ENCODE measurements around the gene NCR3LG1.

NCR3LG1 gene

DNA sequence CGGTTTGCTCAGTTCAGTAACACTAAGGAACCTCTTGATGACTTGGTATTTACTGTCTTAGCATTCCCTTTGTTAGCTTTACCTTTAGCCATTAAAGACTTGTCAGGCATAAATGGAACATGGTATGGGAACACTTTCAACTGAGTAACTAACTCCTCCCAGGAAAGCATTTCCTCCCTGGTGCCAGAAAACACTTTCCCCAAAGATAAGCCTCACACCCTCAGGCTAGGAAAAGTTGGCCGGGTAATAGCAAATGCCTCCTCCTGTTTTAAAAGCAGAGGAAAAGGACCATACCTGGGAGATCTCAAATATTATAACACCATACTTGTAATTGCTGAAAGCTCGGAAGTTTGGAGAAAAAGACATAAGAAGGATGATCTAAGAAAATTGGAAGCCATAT, 24.9 kb downstream of the NCR3LG1 start:
- TF ChIP-seq, protein P1, sequence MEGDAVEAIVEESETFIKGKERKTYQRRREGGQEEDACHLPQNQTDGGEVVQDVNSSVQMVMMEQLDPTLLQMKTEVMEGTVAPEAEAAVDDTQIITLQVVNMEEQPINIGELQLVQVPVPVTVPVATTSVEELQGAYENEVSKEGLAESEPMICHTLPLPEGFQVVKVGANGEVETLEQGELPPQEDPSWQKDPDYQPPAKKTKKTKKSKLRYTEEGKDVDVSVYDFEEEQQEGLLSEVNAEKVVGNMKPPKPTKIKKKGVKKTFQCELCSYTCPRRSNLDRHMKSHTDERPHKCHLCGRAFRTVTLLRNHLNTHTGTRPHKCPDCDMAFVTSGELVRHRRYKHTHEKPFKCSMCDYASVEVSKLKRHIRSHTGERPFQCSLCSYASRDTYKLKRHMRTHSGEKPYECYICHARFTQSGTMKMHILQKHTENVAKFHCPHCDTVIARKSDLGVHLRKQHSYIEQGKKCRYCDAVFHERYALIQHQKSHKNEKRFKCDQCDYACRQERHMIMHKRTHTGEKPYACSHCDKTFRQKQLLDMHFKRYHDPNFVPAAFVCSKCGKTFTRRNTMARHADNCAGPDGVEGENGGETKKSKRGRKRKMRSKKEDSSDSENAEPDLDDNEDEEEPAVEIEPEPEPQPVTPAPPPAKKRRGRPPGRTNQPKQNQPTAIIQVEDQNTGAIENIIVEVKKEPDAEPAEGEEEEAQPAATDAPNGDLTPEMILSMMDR (IDR thresholded peaks at IDR 0.05; ENCODE audit: borderline replicate concordance, extremely low read depth, low read length, poor library complexity, severe bottlenecking): no peak
- TF ChIP-seq EZH2 (IDR thresholded peaks at IDR 0.05; ENCODE audit: borderline replicate concordance, low read depth, low read length, severe bottlenecking): no peak
- no peaks in the 10 kb centered on the region for H3K79me2 ChIP-seq (ENCODE audit: insufficient read depth, low read length)
- H4K20me1 ChIP-seq (ENCODE audit: insufficient read depth, low read length): no peaks in the 10 kb centered on the region
- H3K4me1 ChIP-seq (ENCODE audit: insufficient read depth, low read length): no peaks in the 10 kb centered on the region
- peaks cover 46% of the 10 kb centered on the region for H3K9me3 ChIP-seq (ENCODE audit: insufficient read depth, low read length, severe bottlenecking)
- peaks cover 83% of the 10 kb centered on the region for H3K36me3 ChIP-seq (ENCODE audit: insufficient read depth, low read length)
- no peak overlapping the region for H3K27ac ChIP-seq (ENCODE audit: low read length)
- no peak overlapping the region for H3K9ac ChIP-seq (ENCODE audit: low read depth, low read length)
- H3K4me3 ChIP-seq (ENCODE audit: low read depth in 1 of 2, low read length in 2 of 2): no peak overlapping the region
- H2AFZ ChIP-seq (ENCODE audit: low read depth, low read length): no peak overlapping the region
- ATAC-seq (ENCODE audit: insufficient read depth, low read depth): no peak
- no peak for DNase-seq
- H3K4me2 ChIP-seq (ENCODE audit: insufficient read depth, low read length): no peak overlapping the region
- no peaks in the 10 kb centered on the region for H3K27me3 ChIP-seq (ENCODE audit: insufficient read depth, low read length, poor library complexity)

- H3K4me2 ChIP-seq (ENCODE audit: insufficient read depth, low read length): no peak overlapping the region
- H3K4me3 ChIP-seq (ENCODE audit: low read depth in 1 of 2, low read length in 2 of 2): no peak overlapping the region
- no peak overlapping the region for H2AFZ ChIP-seq (ENCODE audit: low read depth, low read length)
- H3K36me3 ChIP-seq (ENCODE audit: insufficient read depth, low read length): peaks cover 80% of the 10 kb centered on the region
- H4K20me1 ChIP-seq (ENCODE audit: insufficient read depth, low read length): peaks cover 6% of the 10 kb centered on the region
- H3K79me2 ChIP-seq (ENCODE audit: insufficient read depth, low read length): peaks cover 5% of the 10 kb centered on the region
- DNase-seq: no peak
- H3K4me1 ChIP-seq (ENCODE audit: insufficient read depth, low read length): peaks cover 3% of the 10 kb centered on the region
- peaks cover 25% of the 10 kb centered on the region for H3K9me3 ChIP-seq (ENCODE audit: insufficient read depth, low read length, severe bottlenecking)
- H3K27ac ChIP-seq (ENCODE audit: low read length): no peak overlapping the region
- H3K9ac ChIP-seq (ENCODE audit: low read depth, low read length): no peak overlapping the region
- TF ChIP-seq, protein P1 (IDR thresholded peaks at IDR 0.05; ENCODE audit: borderline replicate concordance, extremely low read depth, low read length, poor library complexity, severe bottlenecking): no peak
- no peak for TF ChIP-seq EZH2 (IDR thresholded peaks at IDR 0.05; ENCODE audit: borderline replicate concordance, low read depth, low read length, severe bottlenecking)
- no peaks in the 10 kb centered on the region for H3K27me3 ChIP-seq (ENCODE audit: insufficient read depth, low read length, poor library complexity)
- no peak for ATAC-seq (ENCODE audit: insufficient read depth, low read depth)
These were observed 27.1 kb downstream of the NCR3LG1 start for GRCh38 chr11:17378655-17379054.

- Histone ChIP-seq H3K27ac (ENCODE audit: low read length) (no peak overlapping the region), H3K9ac (ENCODE audit: low read depth, low read length) (no peak overlapping the region), H3K4me3 (ENCODE audit: low read depth in 1 of 2, low read length in 2 of 2) (no peak overlapping the region), H4K20me1 (ENCODE audit: insufficient read depth, low read length) (peaks cover 14% of the 10 kb centered on the region), H3K27me3 (ENCODE audit: insufficient read depth, low read length, poor library complexity) (no peaks in the 10 kb centered on the region), H3K4me2 (ENCODE audit: insufficient read depth, low read length) (no peak overlapping the region), H3K36me3 (ENCODE audit: insufficient read depth, low read length) (peaks cover 80% of the 10 kb centered on the region), H3K4me1 (ENCODE audit: insufficient read depth, low read length) (peaks cover 13% of the 10 kb centered on the region), H3K79me2 (ENCODE audit: insufficient read depth, low read length) (peaks cover 13% of the 10 kb centered on the region), H3K9me3 (ENCODE audit: insufficient read depth, low read length, severe bottlenecking) (peaks cover 15% of the 10 kb centered on the region), H2AFZ (ENCODE audit: low read depth, low read length) (no peak overlapping the region)
- no peak for ATAC-seq (ENCODE audit: insufficient read depth, low read depth)
- no peak for DNase-seq
- no peak for TF ChIP-seq EZH2 (IDR thresholded peaks at IDR 0.05; ENCODE audit: borderline replicate concordance, low read depth, low read length, severe bottlenecking)
- TF ChIP-seq, protein P1 (IDR thresholded peaks at IDR 0.05; ENCODE audit: borderline replicate concordance, extremely low read depth, low read length, poor library complexity, severe bottlenecking): no peak
These were observed 28.0 kb downstream of the NCR3LG1 start for GRCh38 chr11:17379383-17380180.

All from DND-41 (cell line).